T47D (cell line): Measurements from ENCODE around the gene POMT2.
A peak's percentile ranks its signal among the peaks of the same experiment; 100 is the strongest.
"Not testable (repeated sequence)": the region's sequence is repeated elsewhere in the genome, so short reads cannot be mapped to it uniquely, and the experiment has no call there.

Source experiments
- DNase-seq, 2 experiments: peaks; one replicate each; pipeline versions ENCODE4 v3.0.0 to v3.0.0-alpha.2; 2011 to 2012; ENCODE audit warnings: low read depth in 1 of 2, low spot score in 1 of 2
- JUND ChIP-seq: IDR thresholded peaks from 2 replicates; pipeline ENCODE4 v1.6.1; 2012; ENCODE audit warnings: low read depth
- in situ Hi-C: cut with HindIII; loops from 2 replicates; pipeline ENCODE4 v1.10.0; 2016; ENCODE audit warnings: low sequenced_read_pairs, low pct_unique_long_range_greater_than_20kb

Gene POMT2

GRCh38 chr14:77322951-77323350 is 2.3 kb upstream of the POMT2 start:
- in situ Hi-C loops = no loop called here
- TF ChIP-seq JUND = no peak
- no peak for DNase-seq

- no peak for DNase-seq
- TF ChIP-seq JUND = no peak
- in situ Hi-C loops = no loop called here
Measured at GRCh38 chr14:77322250-77322902, 1.7 kb upstream of the POMT2 start.

- no peak for TF ChIP-seq JUND
- in situ Hi-C loops = no loop called here
- DNase-seq = no peak
Measured at GRCh38 chr14:77319422-77319821, 1.3 kb downstream of the POMT2 start.

GRCh38 chr14:77318756-77319155 is 1.9 kb downstream of the POMT2 start:
- in situ Hi-C loops, DNase-seq: not testable (repeated sequence)

GRCh38 chr14:77318006-77318553 is 2.6 kb downstream of the POMT2 start:
- in situ Hi-C loops = no loop called here
- DNase-seq = no peak
- no peak for TF ChIP-seq JUND

GRCh38 chr14:77316872-77317301 is 3.8 kb downstream of the POMT2 start:
- no peak for DNase-seq
- in situ Hi-C loops = no loop called here
- no peak for TF ChIP-seq JUND

GRCh38 chr14:77316195-77316505 is 4.5 kb downstream of the POMT2 start:
- DNase-seq = no peak
- in situ Hi-C loops = no loop called here
- no peak for TF ChIP-seq JUND

- TF ChIP-seq JUND = no peak
- in situ Hi-C loops = no loop called here
- peak in 1 of 2 experiments; percentile 35 for DNase-seq
Measured at GRCh38 chr14:77314539-77315457, 5.9 kb downstream of the POMT2 start.

- TF ChIP-seq JUND = no peak; the same call in 1 of the 2 replicates
- in situ Hi-C loops = no loop called here
- peak; percentile 37 to 93 for DNase-seq
Measured at GRCh38 chr14:77314043-77314442, 6.6 kb downstream of the POMT2 start.

GRCh38 chr14:77313371-77313770 is 7.3 kb downstream of the POMT2 start:
- no peak for TF ChIP-seq JUND
- DNase-seq = no peak
- in situ Hi-C loops = no loop called here

GRCh38 chr14:77311217-77311616 is 9.5 kb downstream of the POMT2 start:
- DNase-seq = no peak
- in situ Hi-C loops = no loop called here
- no peak for TF ChIP-seq JUND

GRCh38 chr14:77310026-77310425 is 10.7 kb downstream of the POMT2 start:
- in situ Hi-C loops = no loop called here
- TF ChIP-seq JUND = no peak
- no peak for DNase-seq

GRCh38 chr14:77309131-77309530 is 11.6 kb downstream of the POMT2 start:
- in situ Hi-C loops = no loop called here
- no peak for DNase-seq
- no peak for TF ChIP-seq JUND
